Stimulated activated CD8-positive, alpha-beta memory T cell treated with anti-CD3 and anti-CD28 coated beads, Interleukin-2, amount 100 ng/mL, for 48 hours (primary cell): ENCODE measurements around the gene RREB1.

Experiments
- DNase-seq, 2 donors: peaks; one replicate each; pipeline ENCODE4 v3.0.0-alpha.2; 2020; ENCODE audit warnings: low read depth in 2 of 2

Gene RREB1

DNA sequence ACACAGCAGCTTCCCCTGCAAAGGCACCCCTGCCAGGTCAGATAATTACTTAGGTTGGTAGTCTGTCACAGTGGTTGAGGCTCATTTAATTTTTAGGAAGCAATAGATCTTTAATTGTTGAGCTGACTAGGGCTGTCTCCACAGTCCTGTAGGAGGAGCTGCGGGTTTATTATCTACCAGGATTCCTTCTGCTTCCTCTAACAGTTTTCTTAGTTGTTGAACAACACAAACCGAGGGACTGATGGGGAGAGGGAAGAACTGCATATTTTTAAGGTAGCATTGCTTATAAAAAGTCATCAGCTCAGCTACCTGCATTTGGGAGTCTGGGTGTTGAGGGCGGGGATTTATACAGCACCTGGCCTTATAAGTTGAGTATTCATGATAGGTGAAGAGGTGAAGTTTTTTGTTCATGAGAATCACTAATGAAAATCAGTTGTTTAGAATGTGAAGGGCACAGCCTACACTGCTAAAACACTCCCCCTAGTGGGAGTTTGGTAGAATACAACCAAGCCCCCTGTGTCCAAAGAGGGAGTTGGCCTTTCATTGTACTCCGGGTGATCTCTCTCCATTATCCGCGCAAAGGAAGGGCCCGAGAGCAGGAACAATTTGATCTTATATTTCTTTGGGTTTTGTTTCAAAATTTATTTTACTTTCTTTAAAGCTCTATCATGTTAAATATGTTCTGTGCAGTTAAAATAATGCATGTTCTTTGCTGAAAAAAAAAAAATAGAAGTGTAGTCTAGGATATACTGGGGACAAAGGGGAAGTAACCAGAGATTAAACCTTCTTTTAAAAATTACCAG lies 135.6 kb downstream of the RREB1 start:
- DNase-seq = no peak

DNA sequence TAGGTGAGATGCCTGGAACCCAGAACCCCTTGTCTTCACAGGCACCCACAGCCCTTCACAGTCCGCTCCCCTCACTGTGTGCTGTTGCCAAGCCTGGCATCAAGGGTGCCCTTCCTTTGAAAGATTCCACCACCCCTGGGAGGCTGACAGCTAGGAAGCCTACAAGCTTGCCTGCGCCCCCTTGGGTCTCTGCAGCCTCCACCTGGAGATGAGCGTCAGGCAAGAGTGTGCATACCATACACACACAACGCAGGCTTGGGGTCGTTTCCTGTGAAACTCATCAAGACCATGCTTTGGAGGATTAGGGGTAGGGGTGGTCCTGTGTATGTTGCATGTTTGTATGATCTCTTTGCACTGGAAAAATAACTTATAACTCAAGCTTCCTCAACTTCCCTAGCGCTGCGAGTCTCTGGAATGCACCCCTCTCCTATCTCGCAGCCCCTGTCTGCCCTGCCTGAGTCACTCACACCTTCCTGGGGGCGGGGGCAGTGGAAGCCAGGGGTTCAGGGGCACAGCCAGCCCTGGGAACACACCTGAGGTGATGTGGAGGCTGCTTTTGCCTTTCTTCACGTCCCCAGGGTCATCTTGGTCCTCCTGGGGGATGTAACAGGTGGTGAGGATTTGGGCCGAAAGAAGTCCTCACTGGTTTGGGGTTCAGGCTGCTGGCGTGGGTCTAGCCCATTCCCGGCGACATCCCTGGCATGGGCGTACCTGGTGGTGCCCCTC lies 138.1 kb downstream of the RREB1 start:
- no peak for DNase-seq

GRCh38 chr6:7246401-7247178 lies 138.8 kb downstream of the RREB1 start:
- no peak for DNase-seq

GRCh38 chr6:7247179-7247456 lies 139.4 kb downstream of the RREB1 start:
- DNase-seq = no peak

DNA sequence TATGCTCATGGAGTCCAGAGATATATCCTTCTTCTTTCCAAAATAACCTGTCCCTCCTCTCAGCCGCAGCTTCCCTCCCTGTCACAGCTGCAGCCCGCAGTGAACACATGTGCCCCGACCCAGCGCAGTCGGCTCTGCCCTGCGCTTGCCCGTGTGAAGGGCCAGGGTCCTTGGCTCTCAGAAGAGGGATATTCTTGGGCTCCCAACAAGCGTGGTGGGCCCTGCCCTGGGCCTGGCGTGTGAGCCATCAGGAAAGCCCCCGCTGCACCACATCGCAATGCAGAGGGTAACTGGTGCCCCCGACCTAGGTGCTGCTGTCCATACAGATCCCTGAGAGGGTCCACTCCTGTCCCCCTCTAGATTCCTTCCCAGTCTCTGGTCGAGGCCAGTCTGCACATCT lies 140.1 kb downstream of the RREB1 start:
- no peak for DNase-seq

DNA sequence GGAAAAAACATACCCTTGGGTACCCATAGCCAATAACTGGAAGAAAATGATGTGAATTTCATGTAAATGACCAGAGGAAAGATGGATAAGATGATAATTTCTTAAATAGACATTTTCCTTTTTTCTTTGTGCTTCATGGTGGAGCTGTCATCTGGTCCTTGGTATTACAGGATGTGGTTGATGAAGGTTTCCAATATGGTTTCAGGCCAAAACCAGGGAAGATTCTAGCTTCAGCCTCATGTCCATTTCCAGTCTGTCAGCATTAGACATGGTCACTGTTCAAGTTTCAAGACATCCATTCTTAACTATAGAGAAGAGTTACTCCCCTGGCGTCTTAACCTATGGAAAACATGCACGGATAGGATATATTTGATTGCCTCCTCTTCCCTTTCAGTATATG lies 141.6 kb downstream of the RREB1 start:
- no peak for DNase-seq

DNA sequence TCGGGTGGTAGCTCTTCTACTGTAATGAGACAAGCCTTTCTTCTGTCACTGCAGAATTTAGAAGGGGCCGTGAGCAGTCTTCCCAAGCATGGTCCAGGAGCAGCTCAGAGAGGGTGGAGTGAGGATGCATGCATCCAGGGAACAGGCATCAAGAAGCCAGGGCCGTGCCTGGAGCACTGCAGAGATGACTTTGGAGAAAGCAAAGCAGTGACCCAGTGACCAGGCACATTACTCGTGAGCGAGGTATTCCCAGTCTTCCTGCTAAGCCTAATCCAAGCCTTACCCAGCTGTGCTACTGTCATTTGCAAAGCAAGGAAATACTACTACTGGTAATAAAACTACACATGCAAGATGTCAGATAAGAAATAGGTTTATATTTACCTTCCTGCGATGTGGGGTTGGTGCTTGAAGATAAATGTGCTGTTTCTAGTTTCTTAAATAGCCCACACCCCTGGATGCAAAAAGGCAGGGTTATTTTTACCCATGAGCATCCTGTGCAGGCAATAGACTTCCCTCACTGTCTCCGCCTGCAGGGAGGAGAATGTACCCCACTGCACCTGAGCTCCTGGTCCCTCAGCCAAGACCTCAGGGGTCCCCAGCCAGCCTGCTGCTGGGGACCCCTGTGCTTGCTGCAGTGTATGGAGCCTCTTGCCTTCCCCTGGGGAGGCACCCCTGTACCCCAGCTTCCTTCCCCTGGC lies 142.3 kb downstream of the RREB1 start:
- DNase-seq = no peak

DNA sequence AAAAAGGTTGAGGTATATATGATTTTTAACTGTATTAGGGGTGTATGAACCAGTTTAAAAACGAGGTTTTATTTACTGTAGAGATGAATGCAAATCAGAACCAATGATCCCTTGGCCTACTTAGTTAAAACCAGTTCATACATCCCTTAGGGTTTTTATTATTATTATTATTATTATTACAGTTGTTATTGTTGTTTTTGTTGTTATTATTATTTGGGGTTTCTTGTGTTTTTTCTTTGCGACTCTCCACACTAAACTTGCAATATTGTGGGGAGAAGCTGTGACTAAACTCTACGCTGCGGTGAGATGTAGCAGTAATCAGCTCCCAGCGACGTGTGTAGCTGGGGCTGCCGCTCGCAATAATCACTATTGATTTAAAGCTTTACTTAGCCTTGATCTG lies 143.1 kb downstream of the RREB1 start:
- no peak for DNase-seq

- no peak for DNase-seq
These were observed 144.0 kb downstream of the RREB1 start for GRCh38 chr6:7251646-7252260.

- DNase-seq = no peak
These were observed 144.6 kb downstream of the RREB1 start for GRCh38 chr6:7252390-7252789.

- no peak for DNase-seq
These were observed 147.4 kb downstream of the RREB1 start for GRCh38 chr6:7254980-7255835.

GRCh38 chr6:7255918-7256317 lies 148.2 kb downstream of the RREB1 start:
- DNase-seq = no peak

GRCh38 chr6:7256785-7257184 lies 149.0 kb downstream of the RREB1 start:
- no peak for DNase-seq

- no peak for DNase-seq
These were observed 149.9 kb downstream of the RREB1 start for GRCh38 chr6:7257521-7258230.

DNA sequence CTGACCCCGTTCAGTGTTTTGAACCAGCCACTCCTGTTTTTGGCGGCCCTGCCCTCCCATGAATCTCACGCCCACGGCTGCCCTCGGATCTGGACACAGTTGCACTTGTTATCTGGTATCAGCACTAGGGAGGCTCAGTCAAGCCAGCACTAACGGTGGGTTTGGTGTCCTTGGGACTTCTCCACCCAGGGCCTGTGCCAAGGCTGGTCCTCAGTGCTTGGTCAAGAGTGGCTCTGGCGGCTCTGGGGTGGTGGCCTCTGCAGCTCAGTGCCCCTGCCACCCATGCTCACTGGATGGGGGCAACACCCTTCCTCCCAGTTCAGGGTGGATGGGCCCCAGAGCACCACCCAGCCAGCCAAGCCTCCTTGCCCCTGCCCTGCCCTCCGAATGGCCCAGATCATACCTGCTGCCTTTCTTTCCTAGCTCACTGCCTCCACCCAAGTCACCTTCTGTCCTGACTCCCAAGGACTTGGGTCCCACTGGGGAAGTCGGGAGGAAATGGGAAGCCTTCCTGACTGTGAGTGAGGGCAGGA lies 150.5 kb downstream of the RREB1 start:
- DNase-seq = no peak

DNA sequence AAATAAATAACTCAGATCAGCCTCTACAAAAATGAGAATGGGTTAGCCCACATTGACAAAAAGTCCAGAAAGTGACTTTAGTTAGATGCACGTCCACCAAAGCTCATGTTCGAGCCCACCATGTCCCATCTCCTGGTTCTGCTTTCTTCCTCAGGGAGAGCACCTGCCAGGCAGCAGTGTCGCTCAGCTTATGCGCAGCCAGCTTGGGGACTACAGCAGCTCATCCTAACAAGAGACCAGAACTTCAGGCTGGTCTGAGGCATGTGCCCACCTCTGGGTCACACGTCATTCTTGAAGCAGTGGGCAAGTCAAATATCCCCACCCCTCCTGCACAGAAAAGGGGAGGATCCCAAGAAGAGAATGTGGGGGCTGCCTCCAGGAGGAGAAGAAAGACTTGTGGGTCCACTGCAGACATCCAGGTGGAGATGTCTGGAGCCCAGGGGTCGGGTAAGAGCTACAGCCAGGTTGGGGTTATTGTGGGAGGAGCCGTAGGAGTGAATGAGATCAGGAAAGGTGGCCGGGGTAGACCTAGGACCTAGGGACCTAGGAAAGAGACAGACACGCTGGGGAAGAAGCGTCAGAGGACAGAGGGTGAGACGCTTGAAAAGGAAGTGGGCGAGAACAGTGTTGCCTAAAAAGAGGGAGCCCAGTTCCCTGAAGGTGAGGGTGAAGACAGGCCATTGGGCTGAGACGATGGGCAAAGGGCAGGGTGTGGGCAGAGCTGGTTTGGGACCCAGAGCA lies 152.7 kb downstream of the RREB1 start:
- DNase-seq = no peak

DNA sequence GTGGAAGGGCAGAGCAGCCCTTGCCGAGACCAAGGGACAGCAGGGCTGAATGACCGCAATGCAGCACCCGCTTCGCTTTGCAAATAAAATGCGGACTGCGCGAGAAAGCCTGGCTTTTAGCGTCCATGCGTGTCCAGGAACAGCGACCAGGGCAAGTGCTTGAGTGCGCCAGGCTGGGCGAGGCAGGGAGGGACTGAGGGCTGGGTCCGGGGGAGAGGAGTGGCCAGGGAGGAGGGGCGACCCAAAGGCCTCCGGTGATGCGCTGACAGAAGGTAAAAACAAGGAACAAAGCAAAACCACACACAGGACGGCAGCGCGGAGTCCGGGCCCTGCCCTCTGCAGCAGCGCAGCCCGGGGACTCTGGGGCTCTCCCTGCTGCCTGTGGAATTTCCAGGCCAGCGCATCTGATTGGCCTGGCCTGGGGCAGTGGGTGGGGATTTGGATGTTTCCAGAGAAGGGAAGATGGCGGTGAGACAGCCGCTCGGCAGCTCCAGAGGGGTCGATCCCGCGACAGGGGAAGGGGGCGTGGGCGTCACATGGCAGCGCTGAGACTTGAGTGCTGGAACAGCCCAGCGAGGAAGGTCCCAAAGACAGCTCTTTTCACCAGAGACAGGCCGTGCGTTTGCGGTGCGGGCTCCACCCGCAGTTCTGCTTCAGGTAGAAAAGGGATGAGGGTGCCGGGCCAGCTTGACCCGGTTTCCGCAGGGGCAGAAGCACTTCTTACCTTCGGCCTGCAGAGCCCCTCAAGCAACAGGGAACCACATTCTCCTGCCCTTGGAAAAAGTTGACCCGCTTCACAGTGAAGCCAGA lies 153.5 kb downstream of the RREB1 start:
- peak; percentile 20 to 32 for DNase-seq

GRCh38 chr6:7261852-7262461 lies 154.2 kb downstream of the RREB1 start:
- no peak for DNase-seq
